ENCODE data around the gene LPAR5. TPM values are rescaled to one million over a fixed set of nuclear protein-coding genes. Genes with fewer than 3 reads are reported as not detected.

Gene LPAR5
- total RNA-seq (7.0 TPM), polyA plus RNA-seq (10 to 100 TPM in 1 of 4 donors, 1 to 10 TPM in 3; 6.6 to 17.3 (median 8.6) TPM)

GRCh38 chr12:6635856-6636531 lies at the start of gene LPAR5:
Gene LPAR5 (minus strand): TSS chr12:6635959. CDS start chr12:6621248, 14,711 bp downstream.
- Mint-ChIP-seq H3K27me3 (peaks cover 4% of the 10 kb centered on the region), H3K27ac (peak within 1 kb of the TSS; percentile 90 to 97 (median 95)), H3K4me1 (peaks cover 10 to 51% (median 23%) of the 10 kb centered on the region in 4 donors), H3K9me3 (no peaks in the 10 kb centered on the region), H3K4me3 (peak within 1 kb of the TSS; percentile 82 to 95 (median 86)), H3K36me3 (peaks cover 16% of the 10 kb centered on the region)
- H3K27me3 ChIP-seq (ENCODE audit: control insufficient read depth, insufficient read depth, low read length): no peaks in the 10 kb centered on the region
- ATAC-seq (ENCODE audit: low read depth in 2 of 2) (peak; percentile 47 to 60), DNase-seq (peak in 2 of 3 donors; percentile 37 to 77)
- peak within 1 kb of the TSS; percentile 75 for H3K4me3 ChIP-seq (ENCODE audit: low read depth, low read length)
- peak within 1 kb of the TSS; percentile 67 for H3K27ac ChIP-seq (ENCODE audit: insufficient read depth, low read length, poor library complexity, severe bottlenecking)
- no peaks in the 10 kb centered on the region for H3K36me3 ChIP-seq (ENCODE audit: control insufficient read depth, insufficient read depth, low read length)
- peaks cover 44% of the 10 kb centered on the region for H3K4me1 ChIP-seq (ENCODE audit: control insufficient read depth, insufficient read depth, low read length, poor library complexity, severe bottlenecking)
- no peaks in the 10 kb centered on the region for H3K9me3 ChIP-seq (ENCODE audit: control insufficient read depth in 2 of 2, low read length in 2 of 2)

- DNase-seq: peak; percentile 25 to 74 (median 63)
Observed at GRCh38 chr12:6684609-6685008, 48.9 kb upstream of the LPAR5 start.

DNA sequence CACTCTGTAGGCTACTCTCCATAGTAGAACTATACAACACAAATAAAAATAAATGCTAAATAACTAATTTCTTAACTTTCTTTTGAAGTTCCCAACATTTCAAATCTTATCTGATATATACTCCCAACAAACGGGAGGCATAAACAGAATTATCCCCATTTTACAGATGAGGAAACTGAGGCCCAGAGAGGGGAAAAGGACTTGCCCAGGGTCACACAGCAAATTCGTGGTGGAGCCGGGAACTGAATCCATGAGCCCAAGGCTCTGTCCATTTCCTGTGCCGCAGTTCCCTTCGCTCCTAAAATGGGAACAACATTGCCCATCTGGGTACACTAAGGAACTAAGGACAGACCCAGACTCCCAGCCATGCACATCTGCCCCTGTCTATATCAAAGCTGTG lies 41.2 kb upstream of the LPAR5 start:
- Mint-ChIP-seq H3K9me3 (peaks cover 0 to 2% (median 0%) of the 10 kb centered on the region in 7 donors), H3K27me3 (no peaks in the 10 kb centered on the region), H3K4me1 (peaks cover 0 to 14% (median 6%) of the 10 kb centered on the region in 4 donors), H3K36me3 (peaks cover 54% of the 10 kb centered on the region), H3K27ac (peak overlapping the region in 1 of 3 donors; percentile 38), H3K4me3 (no peak overlapping the region)
- no peaks in the 10 kb centered on the region for H3K9me3 ChIP-seq (ENCODE audit: control insufficient read depth in 2 of 2, low read length in 2 of 2)
- H3K27ac ChIP-seq (ENCODE audit: insufficient read depth, low read length, poor library complexity, severe bottlenecking): no peak overlapping the region
- H3K27me3 ChIP-seq (ENCODE audit: control insufficient read depth, insufficient read depth, low read length): no peaks in the 10 kb centered on the region
- no peak overlapping the region for H3K4me3 ChIP-seq (ENCODE audit: low read depth, low read length)
- DNase-seq: no peak
- H3K4me1 ChIP-seq (ENCODE audit: control insufficient read depth, insufficient read depth, low read length, poor library complexity, severe bottlenecking): no peaks in the 10 kb centered on the region
- no peak for ATAC-seq (ENCODE audit: low read depth in 2 of 2)
- peaks cover 94% of the 10 kb centered on the region for H3K36me3 ChIP-seq (ENCODE audit: control insufficient read depth, insufficient read depth, low read length)

More at GRCh38 chr12:6684609-6685008, 48.9 kb upstream of the LPAR5 start:
- peaks cover 31 to 73% (median 51%) of the 10 kb centered on the region in 4 donors for H3K4me1 Mint-ChIP-seq
- Histone ChIP-seq H3K4me3 (ENCODE audit: low read depth, low read length) (no peak overlapping the region), H3K27me3 (ENCODE audit: control insufficient read depth, insufficient read depth, low read length) (no peaks in the 10 kb centered on the region), H3K9me3 (ENCODE audit: control insufficient read depth in 2 of 2, low read length in 2 of 2) (no peaks in the 10 kb centered on the region), H3K4me1 (ENCODE audit: control insufficient read depth, insufficient read depth, low read length, poor library complexity, severe bottlenecking) (peaks cover 29% of the 10 kb centered on the region), H3K36me3 (ENCODE audit: control insufficient read depth, insufficient read depth, low read length) (peaks cover 29% of the 10 kb centered on the region), H3K27ac (ENCODE audit: insufficient read depth, low read length, poor library complexity, severe bottlenecking) (peak overlapping the region; percentile 7)
- peak overlapping the region in 2 of 4 donors; percentile 2 to 73 for H3K4me3 Mint-ChIP-seq
- H3K36me3 Mint-ChIP-seq: peaks cover 23% of the 10 kb centered on the region
- no peaks in the 10 kb centered on the region for H3K9me3 Mint-ChIP-seq
- no peak overlapping the region for H3K27ac Mint-ChIP-seq
- no peak for ATAC-seq (ENCODE audit: low read depth in 2 of 2)
- H3K27me3 Mint-ChIP-seq: no peaks in the 10 kb centered on the region

GRCh38 chr12:6672143-6672542 lies 36.4 kb upstream of the LPAR5 start:
- ATAC-seq (ENCODE audit: low read depth in 2 of 2) (no peak), DNase-seq (no peak)
- H3K27ac Mint-ChIP-seq: no peak overlapping the region
- H3K4me3 Mint-ChIP-seq: no peak overlapping the region
- peaks cover 0 to 2% (median 0%) of the 10 kb centered on the region in 7 donors for H3K9me3 Mint-ChIP-seq
- H3K4me1 ChIP-seq (ENCODE audit: control insufficient read depth, insufficient read depth, low read length, poor library complexity, severe bottlenecking): no peaks in the 10 kb centered on the region
- H3K36me3 Mint-ChIP-seq: peaks cover 73% of the 10 kb centered on the region
- peaks cover 0 to 6% (median 3%) of the 10 kb centered on the region in 4 donors for H3K4me1 Mint-ChIP-seq
- H3K9me3 ChIP-seq (ENCODE audit: control insufficient read depth in 2 of 2, low read length in 2 of 2): no peaks in the 10 kb centered on the region
- no peak overlapping the region for H3K4me3 ChIP-seq (ENCODE audit: low read depth, low read length)
- peaks cover 96% of the 10 kb centered on the region for H3K36me3 ChIP-seq (ENCODE audit: control insufficient read depth, insufficient read depth, low read length)
- no peaks in the 10 kb centered on the region for H3K27me3 ChIP-seq (ENCODE audit: control insufficient read depth, insufficient read depth, low read length)
- H3K27me3 Mint-ChIP-seq: no peaks in the 10 kb centered on the region
- H3K27ac ChIP-seq (ENCODE audit: insufficient read depth, low read length, poor library complexity, severe bottlenecking): no peak overlapping the region

DNA sequence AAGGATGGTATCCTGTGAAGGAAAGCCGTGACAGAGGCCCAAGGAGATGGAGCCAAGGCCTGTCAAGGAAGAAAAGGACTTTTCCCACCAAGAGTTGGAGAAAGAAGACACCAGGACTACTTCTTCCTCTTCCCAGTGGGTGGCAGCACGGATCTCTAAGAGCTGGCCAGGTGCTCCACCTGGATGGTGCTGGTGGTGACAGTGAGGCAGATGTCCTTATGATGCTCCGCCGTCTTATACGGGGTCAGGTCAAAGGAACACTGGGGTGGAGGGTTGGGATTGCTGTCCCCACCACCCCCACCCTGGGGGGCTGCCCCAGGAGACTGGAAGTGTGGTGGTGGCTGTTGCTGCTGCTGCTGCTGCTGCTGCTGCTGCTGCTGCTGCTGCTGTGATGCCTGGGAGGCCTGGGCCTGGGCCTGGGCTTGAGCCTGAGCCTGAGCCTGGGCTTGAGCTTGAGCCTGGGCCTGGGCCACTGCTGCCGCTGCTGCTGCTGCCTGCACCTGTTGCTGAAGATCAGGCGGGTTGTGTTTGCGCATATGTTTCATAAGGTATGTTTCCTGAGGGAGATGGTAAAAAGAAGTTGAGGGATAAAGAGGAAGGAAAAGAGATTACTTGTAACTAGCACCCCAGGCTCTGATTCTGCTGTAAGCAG lies 31.9 kb upstream of the LPAR5 start:
- Mint-ChIP-seq H3K36me3 (peaks cover 53% of the 10 kb centered on the region), H3K27ac (no peak overlapping the region), H3K27me3 (no peaks in the 10 kb centered on the region), H3K4me3 (no peak overlapping the region), H3K4me1 (peaks cover 0 to 16% (median 11%) of the 10 kb centered on the region in 4 donors), H3K9me3 (peaks cover 0 to 2% (median 0%) of the 10 kb centered on the region in 7 donors)
- Histone ChIP-seq H3K4me3 (ENCODE audit: low read depth, low read length) (no peak overlapping the region), H3K9me3 (ENCODE audit: control insufficient read depth in 2 of 2, low read length in 2 of 2) (no peaks in the 10 kb centered on the region), H3K4me1 (ENCODE audit: control insufficient read depth, insufficient read depth, low read length, poor library complexity, severe bottlenecking) (peaks cover under 1% of the 10 kb centered on the region), H3K27me3 (ENCODE audit: control insufficient read depth, insufficient read depth, low read length) (no peaks in the 10 kb centered on the region), H3K36me3 (ENCODE audit: control insufficient read depth, insufficient read depth, low read length) (peaks cover 55% of the 10 kb centered on the region), H3K27ac (ENCODE audit: insufficient read depth, low read length, poor library complexity, severe bottlenecking) (no peak overlapping the region)
- ATAC-seq (ENCODE audit: low read depth in 2 of 2) (no peak), DNase-seq (no peak)

DNA sequence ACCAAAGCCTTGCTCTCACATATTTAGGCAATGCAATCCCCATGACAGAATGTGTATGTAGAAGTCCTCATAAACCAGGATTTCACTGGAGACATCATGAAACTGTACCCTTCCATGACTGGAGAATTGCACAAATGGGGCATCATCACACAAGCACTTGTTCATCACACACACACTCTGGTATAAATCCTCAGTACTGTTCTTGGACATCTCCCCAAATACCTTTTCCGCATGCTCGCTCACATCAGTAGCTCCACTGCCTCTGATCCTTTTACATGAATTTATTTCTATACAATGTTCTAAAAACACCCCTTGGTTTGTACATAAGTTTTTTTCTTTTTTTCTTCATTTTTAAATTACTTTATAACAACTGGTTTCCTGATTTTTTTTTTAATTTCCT lies 30.5 kb upstream of the LPAR5 start:
- Mint-ChIP-seq H3K27me3 (no peaks in the 10 kb centered on the region), H3K9me3 (peaks cover 0 to 2% (median 0%) of the 10 kb centered on the region in 7 donors), H3K4me1 (peaks cover 6 to 27% (median 16%) of the 10 kb centered on the region in 4 donors), H3K4me3 (no peak overlapping the region), H3K36me3 (peaks cover 39% of the 10 kb centered on the region), H3K27ac (peak overlapping the region in 2 of 3 donors; percentile 26)
- H3K27me3 ChIP-seq (ENCODE audit: control insufficient read depth, insufficient read depth, low read length): no peaks in the 10 kb centered on the region
- DNase-seq: no peak
- peaks cover 42% of the 10 kb centered on the region for H3K36me3 ChIP-seq (ENCODE audit: control insufficient read depth, insufficient read depth, low read length)
- H3K4me1 ChIP-seq (ENCODE audit: control insufficient read depth, insufficient read depth, low read length, poor library complexity, severe bottlenecking): peaks cover 12% of the 10 kb centered on the region
- no peak overlapping the region for H3K27ac ChIP-seq (ENCODE audit: insufficient read depth, low read length, poor library complexity, severe bottlenecking)
- no peak overlapping the region for H3K4me3 ChIP-seq (ENCODE audit: low read depth, low read length)
- no peak for ATAC-seq (ENCODE audit: low read depth in 2 of 2)
- no peaks in the 10 kb centered on the region for H3K9me3 ChIP-seq (ENCODE audit: control insufficient read depth in 2 of 2, low read length in 2 of 2)

GRCh38 chr12:6664902-6665301 lies 29.1 kb upstream of the LPAR5 start:
- Histone ChIP-seq H3K4me1 (ENCODE audit: control insufficient read depth, insufficient read depth, low read length, poor library complexity, severe bottlenecking) (peaks cover 12% of the 10 kb centered on the region), H3K27me3 (ENCODE audit: control insufficient read depth, insufficient read depth, low read length) (no peaks in the 10 kb centered on the region), H3K4me3 (ENCODE audit: low read depth, low read length) (no peak overlapping the region), H3K36me3 (ENCODE audit: control insufficient read depth, insufficient read depth, low read length) (peaks cover 29% of the 10 kb centered on the region), H3K27ac (ENCODE audit: insufficient read depth, low read length, poor library complexity, severe bottlenecking) (no peak overlapping the region), H3K9me3 (ENCODE audit: control insufficient read depth in 2 of 2, low read length in 2 of 2) (no peaks in the 10 kb centered on the region)
- ATAC-seq (ENCODE audit: low read depth in 2 of 2) (no peak), DNase-seq (no peak)
- Mint-ChIP-seq H3K27ac (peak overlapping the region; percentile 1 to 98 (median 41)), H3K36me3 (peaks cover 27% of the 10 kb centered on the region), H3K4me1 (peaks cover 6 to 32% (median 17%) of the 10 kb centered on the region in 4 donors), H3K27me3 (no peaks in the 10 kb centered on the region), H3K9me3 (peaks cover 0 to 2% (median 0%) of the 10 kb centered on the region in 7 donors), H3K4me3 (peak overlapping the region in 2 of 4 donors; percentile 40 to 59)

Measured in CD4-positive, CD25-positive, alpha-beta regulatory T cell (primary cell).